ENCODE measurements around the gene CORO1A.

Gene CORO1A

DNA sequence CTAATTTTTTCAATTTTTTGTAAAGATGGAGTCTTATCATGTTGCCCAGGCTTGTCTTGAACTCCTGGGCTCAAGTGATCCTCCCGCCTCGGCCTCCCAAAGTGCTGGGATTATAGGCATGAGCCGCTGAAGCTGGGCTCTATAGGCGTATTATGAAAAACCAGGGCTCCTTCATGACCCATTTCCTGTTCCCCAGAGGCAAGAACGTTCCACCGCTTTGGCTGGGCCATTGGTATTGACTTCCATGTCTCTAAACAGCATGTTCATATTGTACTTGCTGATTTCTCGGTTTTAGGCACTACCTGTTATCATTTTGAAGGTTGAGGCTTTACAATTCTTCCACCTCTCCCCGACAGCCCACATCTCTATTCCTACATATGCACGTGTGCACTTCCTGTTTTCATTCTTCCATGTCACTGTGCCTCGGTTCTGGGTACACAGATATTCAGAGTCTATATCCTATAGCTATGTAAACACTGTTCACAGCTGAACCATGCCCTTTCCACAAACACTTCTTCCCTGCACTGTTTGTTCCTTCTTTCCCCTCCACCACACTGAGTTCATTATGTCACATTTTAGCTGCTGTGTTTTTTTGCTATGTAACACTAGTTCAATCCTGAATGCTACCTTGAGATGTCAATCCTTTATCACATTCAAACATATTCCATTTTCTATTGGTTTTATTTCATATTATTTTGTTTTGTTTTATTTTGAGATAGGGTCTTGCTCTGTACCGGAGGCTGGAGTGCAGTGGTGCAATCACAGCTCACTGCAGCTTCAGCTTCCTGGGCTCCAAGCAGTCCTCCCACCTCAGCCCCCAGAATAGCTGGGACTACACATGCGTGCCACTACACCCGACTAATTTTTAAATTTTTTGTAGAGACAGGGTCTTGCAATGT lies 43.6 kb upstream of the CORO1A start:
- no peak overlapping the region for H3K4me3 ChIP-seq (ENCODE audit: low read depth in 1 of 2, low read length in 2 of 2)
- no peaks in the 10 kb centered on the region for H3K9me3 ChIP-seq (ENCODE audit: insufficient read depth, low read length, severe bottlenecking)
- H3K79me2 ChIP-seq (ENCODE audit: insufficient read depth, low read length) = no peaks in the 10 kb centered on the region
- H3K27ac ChIP-seq (ENCODE audit: low read length) = no peak overlapping the region
- H3K36me3 ChIP-seq (ENCODE audit: insufficient read depth, low read length) = no peaks in the 10 kb centered on the region
- no peak overlapping the region for H3K9ac ChIP-seq (ENCODE audit: low read depth, low read length)
- H3K27me3 ChIP-seq (ENCODE audit: insufficient read depth, low read length, poor library complexity) = no peaks in the 10 kb centered on the region
- TF ChIP-seq EZH2 (IDR thresholded peaks at IDR 0.05; ENCODE audit: borderline replicate concordance, low read depth, low read length, severe bottlenecking) = no peak
- TF ChIP-seq, protein P1, sequence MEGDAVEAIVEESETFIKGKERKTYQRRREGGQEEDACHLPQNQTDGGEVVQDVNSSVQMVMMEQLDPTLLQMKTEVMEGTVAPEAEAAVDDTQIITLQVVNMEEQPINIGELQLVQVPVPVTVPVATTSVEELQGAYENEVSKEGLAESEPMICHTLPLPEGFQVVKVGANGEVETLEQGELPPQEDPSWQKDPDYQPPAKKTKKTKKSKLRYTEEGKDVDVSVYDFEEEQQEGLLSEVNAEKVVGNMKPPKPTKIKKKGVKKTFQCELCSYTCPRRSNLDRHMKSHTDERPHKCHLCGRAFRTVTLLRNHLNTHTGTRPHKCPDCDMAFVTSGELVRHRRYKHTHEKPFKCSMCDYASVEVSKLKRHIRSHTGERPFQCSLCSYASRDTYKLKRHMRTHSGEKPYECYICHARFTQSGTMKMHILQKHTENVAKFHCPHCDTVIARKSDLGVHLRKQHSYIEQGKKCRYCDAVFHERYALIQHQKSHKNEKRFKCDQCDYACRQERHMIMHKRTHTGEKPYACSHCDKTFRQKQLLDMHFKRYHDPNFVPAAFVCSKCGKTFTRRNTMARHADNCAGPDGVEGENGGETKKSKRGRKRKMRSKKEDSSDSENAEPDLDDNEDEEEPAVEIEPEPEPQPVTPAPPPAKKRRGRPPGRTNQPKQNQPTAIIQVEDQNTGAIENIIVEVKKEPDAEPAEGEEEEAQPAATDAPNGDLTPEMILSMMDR (IDR thresholded peaks at IDR 0.05; ENCODE audit: borderline replicate concordance, extremely low read depth, low read length, poor library complexity, severe bottlenecking) = no peak
- no peaks in the 10 kb centered on the region for H4K20me1 ChIP-seq (ENCODE audit: insufficient read depth, low read length)
- peak overlapping the region; percentile 46 for H2AFZ ChIP-seq (ENCODE audit: low read depth, low read length)
- no peak overlapping the region for H3K4me2 ChIP-seq (ENCODE audit: insufficient read depth, low read length)
- no peak for DNase-seq
- H3K4me1 ChIP-seq (ENCODE audit: insufficient read depth, low read length) = peaks cover 9% of the 10 kb centered on the region; the same call in 1 of the 2 replicates
- ATAC-seq (ENCODE audit: insufficient read depth, low read depth) = no peak

GRCh38 chr16:30141750-30142149 lies 41.7 kb upstream of the CORO1A start:
- Histone ChIP-seq H4K20me1 (ENCODE audit: insufficient read depth, low read length) (no peaks in the 10 kb centered on the region), H3K4me2 (ENCODE audit: insufficient read depth, low read length) (no peak overlapping the region), H3K9me3 (ENCODE audit: insufficient read depth, low read length, severe bottlenecking) (no peaks in the 10 kb centered on the region), H3K9ac (ENCODE audit: low read depth, low read length) (no peak overlapping the region), H3K27me3 (ENCODE audit: insufficient read depth, low read length, poor library complexity) (no peaks in the 10 kb centered on the region), H3K4me1 (ENCODE audit: insufficient read depth, low read length) (peaks cover 7% of the 10 kb centered on the region; the same call in 1 of the 2 replicates), H3K36me3 (ENCODE audit: insufficient read depth, low read length) (no peaks in the 10 kb centered on the region), H3K79me2 (ENCODE audit: insufficient read depth, low read length) (no peaks in the 10 kb centered on the region), H2AFZ (ENCODE audit: low read depth, low read length) (no peak overlapping the region), H3K27ac (ENCODE audit: low read length) (no peak overlapping the region), H3K4me3 (ENCODE audit: low read depth in 1 of 2, low read length in 2 of 2) (no peak overlapping the region)
- TF ChIP-seq, protein P1 (IDR thresholded peaks at IDR 0.05; ENCODE audit: borderline replicate concordance, extremely low read depth, low read length, poor library complexity, severe bottlenecking) = no peak
- no peak for TF ChIP-seq EZH2 (IDR thresholded peaks at IDR 0.05; ENCODE audit: borderline replicate concordance, low read depth, low read length, severe bottlenecking)
- no peak for DNase-seq
- ATAC-seq (ENCODE audit: insufficient read depth, low read depth) = no peak

- Histone ChIP-seq H4K20me1 (ENCODE audit: insufficient read depth, low read length) (no peaks in the 10 kb centered on the region), H3K9me3 (ENCODE audit: insufficient read depth, low read length, severe bottlenecking) (no peaks in the 10 kb centered on the region), H3K27me3 (ENCODE audit: insufficient read depth, low read length, poor library complexity) (no peaks in the 10 kb centered on the region), H3K36me3 (ENCODE audit: insufficient read depth, low read length) (no peaks in the 10 kb centered on the region), H3K4me3 (ENCODE audit: low read depth in 1 of 2, low read length in 2 of 2) (no peak overlapping the region), H3K9ac (ENCODE audit: low read depth, low read length) (no peak overlapping the region), H3K4me2 (ENCODE audit: insufficient read depth, low read length) (no peak overlapping the region), H3K4me1 (ENCODE audit: insufficient read depth, low read length) (peaks cover 5% of the 10 kb centered on the region; the same call in 1 of the 2 replicates), H3K27ac (ENCODE audit: low read length) (no peak overlapping the region), H3K79me2 (ENCODE audit: insufficient read depth, low read length) (no peaks in the 10 kb centered on the region), H2AFZ (ENCODE audit: low read depth, low read length) (no peak overlapping the region)
- no peak for TF ChIP-seq EZH2 (IDR thresholded peaks at IDR 0.05; ENCODE audit: borderline replicate concordance, low read depth, low read length, severe bottlenecking)
- TF ChIP-seq, protein P1 (IDR thresholded peaks at IDR 0.05; ENCODE audit: borderline replicate concordance, extremely low read depth, low read length, poor library complexity, severe bottlenecking) = peak; percentile 40
- ATAC-seq (ENCODE audit: insufficient read depth, low read depth) = 0 out of 3 replicates have a peak, but pooled peaks have one; percentile 45
- no peak for DNase-seq
Observed at GRCh38 chr16:30142672-30143346, 40.6 kb upstream of the CORO1A start.
